Upper lobe of left lung (tissue), 4 donors: Measurements from ENCODE around the gene TMEM198.

Experiments used
- CTCF ChIP-seq, 6 experiments: fragments of 450-650 bp in 4 of 6; fragments of 200-600 bp in 2 of 6; sonication (generic) in 2 of 6; IDR thresholded peaks; one replicate each; pipeline ENCODE4 v1.5.1; 2016 to 2019; ENCODE audit warnings: antibody characterized with exemption in 6 of 6
- POLR2A ChIP-seq, 4 donors: fragments of 450-650 bp; IDR thresholded peaks; one replicate each; pipeline ENCODE4 v1.5.1; 2016 to 2017; ENCODE audit warnings: antibody characterized with exemption in 4 of 4, mild to moderate bottlenecking in 2 of 4
- POLR2AphosphoS5 ChIP-seq, 2 donors: sonication (generic); formaldehyde crosslinking; IDR thresholded peaks; one replicate each; pipeline ENCODE4 v1.5.1; 2017; ENCODE audit warnings: antibody characterized with exemption in 2 of 2

- TF ChIP-seq CTCF (IDR thresholded peaks at IDR 0.05) = no peak
- no peak for TF ChIP-seq POLR2A (IDR thresholded peaks at IDR 0.05)
- TF ChIP-seq POLR2AphosphoS5 (IDR thresholded peaks at IDR 0.05) = no peak
Measured at GRCh38 chr2:219499058-219499307, 44.8 kb upstream of the TMEM198 start.
